CD4-positive, alpha-beta T cell treated with Interleukin-17A for 1 hour (primary cell): ENCODE data around the gene UBE2O.

Experiments used
- DNase-seq: peaks from one replicate; pipeline ENCODE4 v3.0.0-alpha.2; 2020

UBE2O gene

DNA sequence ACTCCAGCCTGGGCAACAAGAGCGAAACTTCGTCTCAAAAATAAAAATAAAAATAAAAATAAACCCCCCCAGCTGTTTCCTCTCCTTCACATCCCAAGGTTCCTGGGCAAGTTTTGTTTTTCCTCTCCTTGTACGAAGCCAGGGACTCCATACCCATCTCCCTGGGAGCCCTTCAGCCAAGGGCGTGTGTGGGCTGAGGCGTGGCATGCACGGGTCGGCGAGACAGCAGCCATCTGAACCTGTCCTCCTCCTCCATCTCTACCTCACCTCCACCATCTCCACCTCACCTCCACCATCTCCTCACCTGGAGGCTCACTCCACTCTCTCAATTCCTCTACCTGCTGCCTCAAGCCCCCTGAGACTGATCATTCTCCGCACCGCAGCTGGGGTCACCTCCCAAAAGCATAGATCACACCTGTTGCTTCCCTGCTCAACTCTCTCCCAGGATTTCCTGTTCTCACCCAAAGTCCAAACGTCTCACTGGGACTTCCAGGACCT lies 31.3 kb upstream of the UBE2O start:
- DNase-seq: no peak

- no peak for DNase-seq
Observed at GRCh38 chr17:76481071-76481655, 28.2 kb upstream of the UBE2O start.

GRCh38 chr17:76480632-76481031 lies 27.7 kb upstream of the UBE2O start:
- DNase-seq: no peak

DNA sequence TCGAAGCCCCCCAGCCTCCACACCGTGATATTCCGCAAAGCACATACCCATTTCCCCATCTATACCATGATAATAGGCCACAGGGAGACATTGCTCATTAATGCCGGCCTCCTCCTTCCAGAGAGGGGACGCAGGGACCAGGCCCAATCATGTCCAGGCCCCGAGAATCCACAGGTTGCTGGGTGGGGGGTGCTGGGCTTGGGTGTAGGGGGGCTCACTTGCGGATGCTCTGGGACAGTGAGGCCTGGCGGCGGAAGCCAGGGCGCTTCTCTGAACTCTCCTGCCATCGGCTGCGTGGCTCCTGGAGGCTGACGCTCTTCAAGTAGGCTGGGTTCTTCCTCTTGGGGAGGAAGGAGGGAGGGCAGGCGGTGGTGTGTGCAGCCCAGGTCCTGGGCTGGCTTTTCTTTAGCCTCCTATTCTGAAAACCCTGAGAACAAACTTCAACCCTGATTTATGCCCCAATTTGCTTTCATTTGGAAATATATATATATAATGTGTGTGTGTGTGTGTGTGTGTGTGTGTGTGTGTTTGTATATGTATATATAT lies 26.6 kb upstream of the UBE2O start:
- DNase-seq: no peak

- DNase-seq: no peak
Observed at GRCh38 chr17:76478730-76479514, 26.0 kb upstream of the UBE2O start.

- DNase-seq: no peak
Observed at GRCh38 chr17:76478097-76478496, 25.1 kb upstream of the UBE2O start.

- DNase-seq: no peak
Observed at GRCh38 chr17:76477576-76477975, 24.6 kb upstream of the UBE2O start.

GRCh38 chr17:76476736-76477135 lies 23.8 kb upstream of the UBE2O start:
- DNase-seq: no peak

DNA sequence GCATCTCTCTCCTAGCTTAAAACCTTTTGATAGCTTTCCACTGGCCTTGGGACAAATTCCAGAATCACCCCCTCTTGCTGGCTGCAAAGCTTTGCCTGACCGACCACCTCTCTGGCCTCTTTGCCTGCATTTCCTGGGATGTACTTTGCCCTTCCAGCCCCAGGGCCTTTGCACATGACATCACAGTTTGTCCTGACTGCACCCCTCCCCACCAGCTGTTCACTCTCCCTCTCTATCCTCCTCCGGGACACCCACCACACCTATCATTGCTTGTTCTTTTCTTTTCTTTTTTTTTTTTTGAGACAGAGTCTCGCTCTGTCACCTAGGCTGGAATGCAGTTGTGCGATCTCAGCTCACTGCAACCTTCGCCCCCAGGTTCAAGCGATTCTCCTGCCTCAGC lies 22.4 kb upstream of the UBE2O start:
- DNase-seq: no peak

GRCh38 chr17:76474894-76475293 lies 21.9 kb upstream of the UBE2O start:
- no peak for DNase-seq

DNA sequence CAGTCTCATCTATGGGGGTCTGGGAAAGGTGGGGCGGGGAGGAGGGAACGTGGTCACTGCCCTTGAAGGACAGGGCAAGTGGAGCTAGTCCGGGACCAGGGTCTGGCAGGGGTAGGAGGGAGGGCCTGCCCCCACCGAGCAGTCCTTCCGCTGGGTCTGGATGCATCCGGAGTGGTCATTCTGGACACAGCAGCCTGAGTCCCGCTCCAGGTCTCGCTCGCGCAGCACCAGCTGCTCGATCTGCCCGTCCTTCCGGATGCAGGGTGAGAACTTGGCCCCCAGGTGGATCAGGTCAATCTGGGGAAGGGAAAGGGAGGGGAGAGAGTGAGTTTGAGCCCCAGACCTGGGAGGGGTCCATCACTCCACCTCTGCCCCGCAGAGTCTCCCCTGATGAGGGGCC lies 21.3 kb upstream of the UBE2O start:
- no peak for DNase-seq

- DNase-seq: no peak
Observed at GRCh38 chr17:76473541-76473985, 20.6 kb upstream of the UBE2O start.

DNA sequence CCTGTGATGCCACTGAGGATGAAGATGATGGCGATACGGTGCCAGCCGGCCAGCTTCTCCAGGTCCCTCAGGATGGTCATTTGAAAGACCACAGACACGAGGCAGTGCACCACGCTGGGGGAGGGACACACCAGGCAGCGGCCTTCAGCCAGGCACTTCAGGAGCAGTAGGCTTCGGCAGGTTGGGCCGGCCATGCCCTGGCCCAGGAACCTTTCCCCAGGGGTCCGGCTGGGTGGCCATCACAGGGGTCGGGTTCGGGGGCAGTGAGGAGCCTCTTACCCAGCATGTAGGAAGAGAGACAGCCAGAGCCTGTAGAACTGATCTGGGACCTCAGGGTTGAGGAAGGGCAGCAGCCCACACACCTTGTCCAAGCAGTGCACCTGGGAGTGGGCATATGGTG lies 19.8 kb upstream of the UBE2O start:
- no peak for DNase-seq

GRCh38 chr17:76472258-76472645 lies 19.3 kb upstream of the UBE2O start:
- no peak for DNase-seq

DNA sequence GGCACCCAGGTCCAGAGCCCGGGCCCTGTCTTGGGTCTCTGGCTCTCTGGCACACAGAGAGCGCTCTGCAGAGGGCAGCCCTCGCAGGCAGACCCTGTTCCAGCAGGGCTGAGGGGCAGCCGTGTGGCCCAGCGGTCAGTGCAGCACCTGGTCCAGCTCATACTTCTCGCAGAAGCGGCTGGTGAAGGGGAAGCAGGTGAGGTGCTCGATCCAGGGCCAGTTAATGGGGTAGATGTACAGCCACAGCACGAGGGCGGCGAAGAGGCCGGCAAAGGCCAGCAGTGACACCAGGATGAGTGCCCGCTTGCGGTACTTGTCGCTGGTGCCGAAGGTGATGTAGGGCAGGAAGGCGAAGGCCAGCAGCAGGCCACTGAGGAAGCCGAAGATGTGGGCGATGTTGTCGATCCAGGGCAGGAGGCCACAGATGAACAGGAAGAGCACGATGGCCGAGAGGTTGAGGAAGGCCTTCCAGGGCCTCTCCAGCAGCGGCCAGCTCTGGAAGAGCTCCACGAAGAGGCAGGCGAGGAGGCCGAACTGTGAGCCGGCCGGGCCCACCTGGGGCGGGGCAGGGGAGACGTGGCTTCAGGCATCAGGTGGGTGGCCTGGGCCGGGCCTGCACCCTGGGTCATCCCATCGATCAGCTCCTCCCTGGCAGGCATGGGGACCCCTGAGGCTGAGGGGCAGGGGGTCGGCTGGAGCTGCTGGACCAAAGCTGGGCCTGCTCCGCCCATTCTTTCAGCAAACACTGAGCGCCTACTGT lies 18.7 kb upstream of the UBE2O start:
- no peak for DNase-seq

DNA sequence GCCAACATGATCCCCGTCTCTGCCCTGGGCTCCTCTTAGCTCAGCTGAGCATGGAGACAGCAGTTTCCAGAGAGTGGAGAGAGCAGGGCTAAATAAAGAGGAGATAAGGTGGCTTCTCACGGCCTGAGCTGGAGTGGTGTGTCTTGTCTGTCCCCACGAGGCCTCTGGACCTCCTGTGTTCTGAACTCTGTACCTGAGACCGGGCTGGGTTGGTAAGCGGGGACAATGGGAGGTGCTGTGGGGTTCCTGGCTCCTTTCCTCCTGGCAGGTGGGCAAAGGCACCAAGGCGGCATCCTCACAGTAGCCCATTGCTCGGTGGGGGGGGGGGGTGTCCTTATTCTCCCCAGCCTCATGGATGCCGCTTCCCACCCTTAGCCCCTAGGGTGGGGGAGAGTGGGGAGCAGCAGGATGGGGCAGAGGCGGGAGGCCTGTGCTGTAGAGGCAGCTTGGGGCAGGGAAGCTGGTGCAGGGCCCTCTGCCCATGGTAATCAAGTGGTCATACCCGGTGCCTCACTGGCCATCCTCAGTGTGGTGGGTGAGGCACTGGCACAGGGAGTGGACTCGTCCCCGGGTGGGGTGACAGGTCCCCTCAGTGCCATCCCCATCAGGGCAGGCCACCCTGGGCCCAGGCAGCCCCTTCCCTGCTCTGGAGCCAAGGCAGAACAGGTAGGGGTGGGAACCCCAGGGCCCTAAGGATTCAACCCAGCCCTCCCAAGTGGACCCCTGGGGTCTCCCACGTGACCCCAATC lies 17.2 kb upstream of the UBE2O start:
- DNase-seq: no peak

GRCh38 chr17:76469076-76469990 lies 16.4 kb upstream of the UBE2O start:
- DNase-seq: no peak

DNA sequence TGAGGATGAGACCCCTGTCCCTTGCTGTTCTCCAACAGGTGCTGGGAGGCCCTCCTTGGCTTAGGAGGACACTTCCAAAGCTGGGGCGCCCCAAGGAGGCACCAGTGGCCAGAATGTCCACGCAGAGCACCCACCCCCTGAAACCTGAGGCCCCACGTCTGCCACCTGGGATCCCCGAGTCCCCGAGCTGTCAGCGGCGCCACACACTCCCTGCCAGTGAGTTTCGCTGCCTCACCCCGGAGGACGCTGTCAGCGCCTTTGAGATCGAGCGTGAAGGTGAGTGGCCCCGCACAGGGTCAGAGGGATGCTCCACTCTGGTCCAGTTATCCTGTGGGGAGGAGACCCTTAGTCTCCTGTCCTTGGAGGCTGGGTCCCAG lies 15.7 kb upstream of the UBE2O start:
- DNase-seq: no peak

DNA sequence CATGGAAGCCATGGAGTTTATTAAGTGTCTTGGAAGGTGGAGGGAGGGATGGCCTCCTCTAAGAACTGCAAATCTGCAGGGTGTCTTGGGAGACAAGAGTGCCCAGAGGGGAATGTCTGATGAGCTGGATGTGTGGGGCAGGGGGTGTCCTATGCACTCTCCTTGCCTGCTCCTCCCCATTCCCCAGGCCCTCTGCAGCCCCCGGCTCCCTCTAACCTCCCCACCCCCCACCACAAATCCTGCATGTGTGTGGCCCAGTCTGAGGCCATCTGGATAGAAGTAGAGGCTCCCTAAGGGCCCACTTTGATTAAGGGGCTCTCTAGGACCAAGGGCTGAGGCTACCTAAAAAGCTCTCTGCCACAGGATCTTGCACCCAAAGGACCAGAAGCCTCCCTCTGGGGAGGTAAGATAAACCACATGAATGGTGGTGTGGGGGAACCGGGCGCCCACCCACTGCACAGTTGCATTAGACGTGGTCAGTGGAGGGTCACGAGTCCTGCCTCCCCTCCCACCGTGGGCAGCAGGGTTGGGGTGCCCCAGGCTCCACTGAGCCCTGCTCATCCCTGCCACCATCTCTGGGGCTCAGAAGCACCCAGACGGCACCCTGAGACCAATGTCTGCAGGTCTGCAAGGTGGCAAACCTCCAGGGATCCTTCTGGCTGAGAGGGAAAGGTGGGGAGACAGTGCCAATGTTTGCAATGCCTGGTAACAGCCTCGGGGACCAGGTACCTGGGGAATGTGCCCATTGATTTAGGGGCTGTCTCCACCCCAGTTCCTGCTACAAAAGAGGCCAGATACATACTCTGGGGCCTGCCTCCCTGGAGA lies 15.1 kb upstream of the UBE2O start:
- DNase-seq: no peak

DNA sequence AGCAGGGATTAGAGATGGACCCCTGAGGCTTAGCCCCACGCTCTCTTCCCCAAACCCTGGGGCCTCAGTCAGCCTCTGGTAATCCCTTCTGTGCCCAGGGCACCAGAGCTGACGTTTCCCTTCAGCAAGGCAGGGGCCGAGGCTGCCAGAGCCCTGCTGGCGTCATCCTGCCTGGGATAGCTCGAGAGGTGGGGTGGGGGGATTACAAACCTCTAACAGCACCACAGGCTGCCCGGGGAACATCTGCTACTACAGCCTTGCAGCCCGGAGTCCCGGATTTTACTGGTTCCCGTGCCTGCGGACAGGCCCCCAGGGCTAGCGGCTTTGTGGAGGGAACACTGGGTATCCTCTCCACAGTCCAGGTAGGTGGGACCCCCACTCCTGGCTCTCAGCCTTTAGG lies 14.4 kb upstream of the UBE2O start, which contains the start of gene AANAT:
TSS of gene AANAT (plus strand) at position 238 of the 400 bp plus-strand sequence. CDS start 1,144 bp downstream, outside the sequence.
- no peak for DNase-seq

DNA sequence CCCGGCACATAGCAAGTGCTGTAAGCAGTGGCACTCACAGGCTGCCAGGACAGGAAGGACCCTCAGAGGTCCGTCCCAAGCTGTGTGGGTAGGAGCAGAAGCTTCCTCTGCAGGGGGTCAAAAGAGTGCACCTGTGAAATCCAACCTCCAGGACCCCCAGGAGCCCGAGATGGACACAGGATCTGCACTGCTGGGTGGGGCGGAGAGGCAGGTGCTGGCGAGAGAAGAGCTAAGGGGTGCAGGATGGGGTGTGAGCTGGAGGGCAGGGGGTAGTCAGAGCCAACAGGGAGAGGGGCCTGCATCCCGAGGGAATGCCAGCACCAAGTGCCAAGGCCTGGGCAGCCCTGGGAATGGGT lies 13.8 kb upstream of the UBE2O start:
- DNase-seq: no peak
